Measurements from ENCODE around the gene LACTBL1.
"Not testable (repeated sequence)": the region's sequence is repeated elsewhere in the genome, so short reads cannot be mapped to it uniquely, and the experiment has no call there.

The LACTBL1 gene

GRCh38 chr1:22976461-22977243 lies 4.0 kb upstream of the LACTBL1 start:
- peak; percentile 41 for DNase-seq

GRCh38 chr1:22976127-22976460 lies 3.4 kb upstream of the LACTBL1 start:
- no peak for DNase-seq

- DNase-seq = no peak
These were observed 3.0 kb upstream of the LACTBL1 start for GRCh38 chr1:22975694-22976093.

GRCh38 chr1:22971611-22972405 lies 858 bp downstream of the LACTBL1 start:
- DNase-seq = no peak

- no peak for DNase-seq
These were observed 1.5 kb downstream of the LACTBL1 start for GRCh38 chr1:22971161-22971560.

GRCh38 chr1:22970096-22970495 lies 2.6 kb downstream of the LACTBL1 start:
- DNase-seq = no peak

- no peak for DNase-seq
These were observed 3.4 kb downstream of the LACTBL1 start for GRCh38 chr1:22969304-22969709.

- no peak for DNase-seq
These were observed 4.8 kb downstream of the LACTBL1 start for GRCh38 chr1:22967833-22968232.

- no peak for DNase-seq
These were observed 6.4 kb downstream of the LACTBL1 start for GRCh38 chr1:22966309-22966708.

- no peak for DNase-seq
These were observed 9.5 kb downstream of the LACTBL1 start for GRCh38 chr1:22963044-22963677.

GRCh38 chr1:22962558-22962957 lies 10.1 kb downstream of the LACTBL1 start:
- DNase-seq = no peak

- DNase-seq = no peak
These were observed 12.9 kb downstream of the LACTBL1 start for GRCh38 chr1:22959545-22960360.

GRCh38 chr1:22958556-22958955 lies 14.1 kb downstream of the LACTBL1 start:
- no peak for DNase-seq

GRCh38 chr1:22957066-22957465 lies 15.6 kb downstream of the LACTBL1 start:
- DNase-seq = no peak

- no peak for DNase-seq
These were observed 17.5 kb downstream of the LACTBL1 start for GRCh38 chr1:22955146-22955545.

- no peak for DNase-seq
These were observed 18.9 kb downstream of the LACTBL1 start for GRCh38 chr1:22953740-22954141.

GRCh38 chr1:22953057-22953739 lies 19.5 kb downstream of the LACTBL1 start:
- no peak for DNase-seq

- DNase-seq = no peak
These were observed 20.0 kb downstream of the LACTBL1 start for GRCh38 chr1:22952694-22953056.

- DNase-seq = no peak
These were observed 20.9 kb downstream of the LACTBL1 start for GRCh38 chr1:22951796-22952195.

- DNase-seq = no peak
These were observed 22.8 kb downstream of the LACTBL1 start for GRCh38 chr1:22949822-22950331.

GRCh38 chr1:22945171-22945570 lies 27.5 kb downstream of the LACTBL1 start:
- DNase-seq = not testable (repeated sequence)
